Glutamatergic neuron (in vitro differentiated cells): ENCODE results near the gene SNX13. TPM values are rescaled to one million over a fixed set of nuclear protein-coding genes. Genes with fewer than 3 reads are reported as not detected.

ENCODE experiments used
- DNase-seq: peaks from one replicate; pipeline ENCODE4 v3.0.0; 2022
- H3K27ac Mint-ChIP-seq: one replicate; pipeline ENCODE4 v1.8.0; 2020; ENCODE audit warnings: mild to moderate bottlenecking, mixed read lengths, inconsistent platforms; ENCODE audit not compliant: unreplicated experiment
- H3K27me3 Mint-ChIP-seq: one replicate; pipeline ENCODE4 v1.8.0; 2020; ENCODE audit warnings: mild to moderate bottlenecking, moderate library complexity, mixed read lengths, inconsistent platforms; ENCODE audit not compliant: unreplicated experiment
- H3K36me3 Mint-ChIP-seq: one replicate; pipeline ENCODE4 v1.8.0; 2020; ENCODE audit warnings: mild to moderate bottlenecking, mixed read lengths, inconsistent platforms; ENCODE audit not compliant: unreplicated experiment
- H3K4me1 Mint-ChIP-seq: one replicate; pipeline ENCODE4 v1.8.0; 2020; ENCODE audit warnings: mild to moderate bottlenecking, low read depth, mixed read lengths, inconsistent platforms; ENCODE audit not compliant: unreplicated experiment
- H3K4me3 Mint-ChIP-seq: one replicate; pipeline ENCODE4 v1.8.0; 2020; ENCODE audit warnings: mild to moderate bottlenecking, mixed read lengths, inconsistent platforms; ENCODE audit not compliant: unreplicated experiment
- H3K9me3 Mint-ChIP-seq: one replicate; pipeline ENCODE4 v1.8.0; 2020; ENCODE audit warnings: mild to moderate bottlenecking, moderate library complexity, mixed read lengths, inconsistent platforms; ENCODE audit not compliant: unreplicated experiment
- total RNA-seq: library from RNA; stranded (reverse); fragmentation: NEBNext Ultra II Directional; extraction: Animal tissue kit (Norgen Biotek cat#: 25700); gene quantifications from one replicate; pipeline ENCODE4 v1.2.1, GENCODE V29; 2021; ENCODE audit not compliant: unreplicated experiment
- TF ChIP-seq, protein P1 (sequence below): fragments of 200-600 bp; sonication (generic); IDR thresholded peaks from one replicate; pipeline ENCODE4 v1.5.0; 2021; ENCODE audit not compliant: partially characterized antibody, unreplicated experiment

The SNX13 gene
- total RNA-seq, 1 donor from 2014 or later: 29.9 TPM

DNA sequence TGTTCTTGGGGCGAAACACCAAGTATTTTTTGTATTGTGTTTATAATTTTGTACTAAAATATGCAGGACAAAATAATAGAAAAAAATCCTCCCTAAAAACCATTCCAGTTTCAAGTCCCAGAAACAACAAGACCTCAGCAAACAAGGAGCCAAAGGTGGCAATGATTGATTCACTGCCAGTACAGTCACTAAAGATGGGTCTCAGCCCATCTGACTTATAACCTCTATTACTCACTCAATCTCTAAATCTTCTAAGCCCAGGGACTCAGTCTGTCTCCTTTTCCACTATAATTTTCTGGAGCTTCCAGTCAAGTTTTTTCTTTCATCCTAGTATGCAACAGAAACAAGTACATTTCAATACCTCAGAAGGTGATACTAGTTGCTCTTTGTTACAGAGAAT is 33.3 kb downstream of the SNX13 start:
- H3K9me3 Mint-ChIP-seq: no peaks in the 10 kb centered on the region
- H3K4me3 Mint-ChIP-seq: no peak overlapping the region
- no peaks in the 10 kb centered on the region for H3K4me1 Mint-ChIP-seq
- H3K36me3 Mint-ChIP-seq: no peaks in the 10 kb centered on the region
- TF ChIP-seq, protein P1, sequence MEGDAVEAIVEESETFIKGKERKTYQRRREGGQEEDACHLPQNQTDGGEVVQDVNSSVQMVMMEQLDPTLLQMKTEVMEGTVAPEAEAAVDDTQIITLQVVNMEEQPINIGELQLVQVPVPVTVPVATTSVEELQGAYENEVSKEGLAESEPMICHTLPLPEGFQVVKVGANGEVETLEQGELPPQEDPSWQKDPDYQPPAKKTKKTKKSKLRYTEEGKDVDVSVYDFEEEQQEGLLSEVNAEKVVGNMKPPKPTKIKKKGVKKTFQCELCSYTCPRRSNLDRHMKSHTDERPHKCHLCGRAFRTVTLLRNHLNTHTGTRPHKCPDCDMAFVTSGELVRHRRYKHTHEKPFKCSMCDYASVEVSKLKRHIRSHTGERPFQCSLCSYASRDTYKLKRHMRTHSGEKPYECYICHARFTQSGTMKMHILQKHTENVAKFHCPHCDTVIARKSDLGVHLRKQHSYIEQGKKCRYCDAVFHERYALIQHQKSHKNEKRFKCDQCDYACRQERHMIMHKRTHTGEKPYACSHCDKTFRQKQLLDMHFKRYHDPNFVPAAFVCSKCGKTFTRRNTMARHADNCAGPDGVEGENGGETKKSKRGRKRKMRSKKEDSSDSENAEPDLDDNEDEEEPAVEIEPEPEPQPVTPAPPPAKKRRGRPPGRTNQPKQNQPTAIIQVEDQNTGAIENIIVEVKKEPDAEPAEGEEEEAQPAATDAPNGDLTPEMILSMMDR: no peak
- H3K27ac Mint-ChIP-seq: peak overlapping the region; percentile 22
- DNase-seq: no peak
- no peaks in the 10 kb centered on the region for H3K27me3 Mint-ChIP-seq

DNA sequence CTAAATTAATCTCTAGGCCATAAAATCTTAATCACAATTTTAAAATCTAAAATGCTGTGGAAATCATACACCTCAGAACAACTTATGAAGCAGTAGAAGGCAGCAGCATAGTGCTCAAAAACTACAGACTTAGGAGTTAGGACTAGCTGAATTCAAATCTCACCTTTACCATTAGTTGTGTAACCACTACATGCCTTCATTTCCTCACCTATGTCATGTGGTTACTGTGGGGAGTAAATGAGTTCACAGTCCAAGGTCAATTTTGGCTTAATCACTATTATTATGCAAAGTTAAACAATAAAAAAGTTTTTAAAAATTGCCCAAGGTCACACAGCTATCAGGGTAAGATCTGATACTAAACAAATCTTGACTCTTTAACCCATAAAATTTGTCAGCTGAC is 37.0 kb downstream of the SNX13 start:
- TF ChIP-seq, protein P1: no peak
- Mint-ChIP-seq H3K4me1 (no peaks in the 10 kb centered on the region), H3K27me3 (no peaks in the 10 kb centered on the region), H3K4me3 (no peak overlapping the region), H3K36me3 (no peaks in the 10 kb centered on the region), H3K9me3 (no peaks in the 10 kb centered on the region), H3K27ac (no peak overlapping the region)
- no peak for DNase-seq

DNA sequence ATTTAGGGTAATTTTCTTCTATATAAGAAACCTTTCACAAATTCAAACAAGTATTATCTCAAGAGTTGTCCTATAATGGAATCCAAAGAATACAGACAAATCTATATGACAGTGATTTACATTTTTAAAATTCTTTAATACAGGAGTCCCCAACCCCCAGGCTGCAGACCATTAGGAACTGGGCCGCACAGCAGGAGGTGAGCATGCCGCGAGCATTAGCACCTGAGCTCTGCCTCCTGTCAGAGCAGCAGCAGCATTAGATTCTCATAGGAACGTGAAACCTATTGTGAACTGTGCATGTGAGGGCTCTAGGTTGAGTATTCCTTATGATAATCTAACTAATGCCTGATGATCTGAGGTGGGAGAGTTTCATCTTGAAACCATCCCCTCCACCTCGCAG is 37.7 kb downstream of the SNX13 start:
- no peaks in the 10 kb centered on the region for H3K36me3 Mint-ChIP-seq
- no peaks in the 10 kb centered on the region for H3K9me3 Mint-ChIP-seq
- H3K27ac Mint-ChIP-seq: no peak overlapping the region
- H3K27me3 Mint-ChIP-seq: no peaks in the 10 kb centered on the region
- H3K4me3 Mint-ChIP-seq: no peak overlapping the region
- no peak for DNase-seq
- H3K4me1 Mint-ChIP-seq: no peaks in the 10 kb centered on the region
- TF ChIP-seq, protein P1: no peak

DNA sequence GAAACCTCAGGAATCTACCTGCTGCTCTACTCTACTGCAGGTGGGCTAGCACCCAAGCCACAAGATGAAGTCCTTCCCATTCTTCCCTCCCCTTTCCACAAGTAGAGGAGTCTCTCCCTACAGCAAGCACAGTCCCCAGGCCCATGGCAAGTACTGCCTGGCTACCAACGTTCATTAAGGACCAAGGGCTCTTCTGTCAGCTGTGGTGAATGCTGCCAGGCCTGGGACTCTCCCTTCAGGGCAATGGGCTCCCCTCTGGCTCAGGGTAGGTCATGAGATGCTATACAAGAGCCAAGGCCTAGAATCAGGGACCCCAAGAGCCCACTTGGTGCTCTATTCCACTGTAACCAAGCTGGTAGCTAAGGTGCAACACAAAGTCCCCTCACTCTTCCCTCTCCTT is 39.8 kb downstream of the SNX13 start:
- TF ChIP-seq, protein P1: no peak
- H3K4me3 Mint-ChIP-seq: no peak overlapping the region

DNA sequence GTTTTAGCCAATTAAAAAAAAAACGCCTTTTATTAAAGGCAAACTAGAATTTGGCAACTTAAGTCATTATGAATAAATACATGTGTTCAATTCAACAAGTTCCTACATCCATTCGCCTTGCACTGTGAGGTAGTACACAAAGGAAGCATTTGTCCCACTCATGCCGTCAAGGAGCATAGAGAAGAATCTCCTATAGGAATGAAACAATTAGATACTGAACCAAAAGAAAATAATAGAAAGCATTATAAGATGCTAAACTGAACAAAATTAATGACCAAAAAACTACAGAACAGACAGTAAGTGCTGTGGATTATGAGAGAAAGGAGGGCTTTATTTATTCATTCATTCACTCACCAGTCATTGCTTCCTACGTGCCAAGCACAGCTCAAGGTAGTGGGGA is 42.2 kb downstream of the SNX13 start:
- no peak overlapping the region for H3K4me3 Mint-ChIP-seq

More for the DNA sequence above, 39.8 kb downstream of the SNX13 start:
- H3K4me1 Mint-ChIP-seq: no peaks in the 10 kb centered on the region
- no peaks in the 10 kb centered on the region for H3K27me3 Mint-ChIP-seq
- no peak for DNase-seq
- no peak overlapping the region for H3K27ac Mint-ChIP-seq
- H3K36me3 Mint-ChIP-seq: no peaks in the 10 kb centered on the region
- H3K9me3 Mint-ChIP-seq: no peaks in the 10 kb centered on the region

More for the DNA sequence above, 42.2 kb downstream of the SNX13 start:
- H3K36me3 Mint-ChIP-seq: no peaks in the 10 kb centered on the region
- no peaks in the 10 kb centered on the region for H3K27me3 Mint-ChIP-seq
- no peaks in the 10 kb centered on the region for H3K4me1 Mint-ChIP-seq
- no peak for DNase-seq
- H3K9me3 Mint-ChIP-seq: no peaks in the 10 kb centered on the region
- no peak overlapping the region for H3K27ac Mint-ChIP-seq
- TF ChIP-seq, protein P1: no peak
